HL-60/S4 treated with retinoic acid at 250 ng/mL for 4 days and 3 days (cell line): Measurements from ENCODE around the gene RFX7.

Experiments used
- in situ Hi-C: fragments of 300-500 bp; cut with MboI; formaldehyde crosslinking; loops from 2 replicates; pipeline ENCODE4 v1.7.0; 2022; ENCODE audit warnings: low sequenced_read_pairs

The RFX7 gene

GRCh38 chr15:56244038-56244810 is 545 bp upstream of the RFX7 start:
- in situ Hi-C loops, result no loop called here

DNA sequence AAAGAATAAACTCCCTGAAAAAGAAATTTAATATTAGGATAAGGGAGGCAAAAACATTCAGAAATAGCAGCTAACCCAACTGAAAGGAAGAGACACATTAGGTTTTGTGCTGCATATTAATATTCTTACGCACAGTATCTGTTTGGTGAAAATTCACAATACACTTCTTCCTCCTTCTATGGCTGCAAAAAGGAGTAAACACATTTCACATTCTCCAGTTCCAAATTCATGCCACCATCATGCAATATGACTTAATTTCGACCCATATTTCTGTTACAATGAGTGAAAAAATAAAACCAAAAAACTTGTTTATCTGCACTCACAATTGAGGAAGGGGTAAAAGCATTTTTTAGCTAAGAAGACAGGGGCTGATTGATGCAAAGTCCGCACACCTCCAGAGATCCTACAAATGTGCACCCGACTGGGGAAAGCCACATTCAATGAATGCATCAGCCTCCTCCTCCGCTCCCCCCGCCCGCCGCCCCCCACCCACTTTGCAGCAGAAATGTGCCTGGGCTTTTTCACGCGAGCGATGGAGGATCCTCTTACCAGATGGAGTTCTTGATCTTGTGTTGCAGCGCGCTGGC is 1.0 kb downstream of the RFX7 start:
- in situ Hi-C loops, result no loop called here

GRCh38 chr15:56241374-56242105 is 2.1 kb downstream of the RFX7 start:
- in situ Hi-C loops, result no loop called here

DNA sequence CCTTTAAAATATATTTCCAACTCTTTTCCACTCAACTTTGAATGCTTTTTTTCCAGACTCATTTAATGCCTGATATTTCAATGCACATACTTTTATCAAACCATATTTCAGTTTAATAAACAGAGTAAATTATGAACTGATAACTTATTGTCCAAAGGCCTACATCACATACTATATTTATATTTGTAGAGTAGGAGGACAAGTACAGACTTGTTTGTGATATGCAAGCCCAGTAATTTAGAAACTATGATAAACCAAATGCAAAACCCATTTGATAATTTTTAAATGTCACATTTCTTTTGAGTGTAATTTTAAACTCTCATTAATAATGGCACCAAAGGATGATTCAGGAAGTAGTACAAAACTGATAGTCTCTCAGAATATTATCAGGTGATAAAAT is 3.3 kb downstream of the RFX7 start:
- in situ Hi-C loops, result no loop called here

- in situ Hi-C loops, result no loop called here
These were observed 7.5 kb downstream of the RFX7 start for GRCh38 chr15:56236197-56236596.

DNA sequence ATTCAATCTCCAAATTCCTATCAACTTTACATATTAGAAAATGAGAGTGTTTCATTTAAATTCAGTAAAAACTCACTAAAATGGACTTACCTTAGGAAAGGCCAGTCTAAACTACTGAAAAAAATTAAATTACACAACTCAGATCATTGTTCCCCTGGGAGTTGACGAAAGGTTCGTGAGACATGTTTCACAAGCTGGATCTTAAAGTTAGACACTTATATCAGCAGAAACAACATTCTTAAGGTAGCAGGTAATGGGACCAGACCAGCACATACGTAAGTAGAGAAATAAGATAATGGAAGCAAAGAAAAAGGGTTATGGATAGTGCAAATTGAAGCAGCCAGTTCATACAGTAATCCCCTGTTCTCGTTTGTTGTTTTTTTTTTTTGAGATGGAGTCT is 8.9 kb downstream of the RFX7 start:
- in situ Hi-C loops, result no loop called here

DNA sequence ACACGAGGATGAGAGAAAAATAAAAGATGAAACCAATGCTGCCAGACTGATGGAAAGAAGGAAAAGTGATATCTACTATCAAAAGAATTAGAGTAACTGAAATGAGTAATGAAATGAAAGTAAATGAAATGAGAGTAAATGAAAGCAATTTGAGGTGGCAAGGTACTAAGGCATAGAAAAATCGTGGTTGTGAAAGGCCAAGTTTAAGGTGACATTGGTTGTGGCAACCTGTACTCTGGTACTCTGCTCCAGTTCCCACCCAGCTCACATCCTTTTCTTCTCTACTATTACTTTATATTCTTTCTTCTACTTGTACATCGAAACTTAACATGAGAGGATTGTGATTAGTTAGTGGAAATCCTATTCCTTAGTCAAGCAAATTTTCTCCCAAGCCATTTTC is 10.1 kb downstream of the RFX7 start:
- in situ Hi-C loops, result no loop called here

- in situ Hi-C loops, result no loop called here
These were observed 11.6 kb downstream of the RFX7 start for GRCh38 chr15:56232058-56232457.

DNA sequence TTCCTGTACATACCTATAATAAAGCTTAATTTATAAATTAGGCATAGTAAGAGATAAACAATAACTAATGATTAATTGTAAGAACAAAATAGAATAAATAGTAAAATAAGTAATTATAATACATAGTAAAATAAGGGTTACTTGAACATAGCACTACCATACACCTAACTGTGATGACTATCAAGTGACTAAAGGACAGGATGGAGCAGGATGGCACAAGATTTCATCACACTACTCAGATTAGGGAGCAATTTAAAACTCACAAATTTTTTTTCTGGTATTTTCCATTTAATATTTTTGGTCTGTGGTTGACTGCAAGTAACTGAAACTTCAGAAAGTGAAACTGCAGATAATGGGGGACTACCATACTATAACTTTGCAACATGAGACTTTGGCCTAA is 14.8 kb downstream of the RFX7 start:
- in situ Hi-C loops, result no loop called here

DNA sequence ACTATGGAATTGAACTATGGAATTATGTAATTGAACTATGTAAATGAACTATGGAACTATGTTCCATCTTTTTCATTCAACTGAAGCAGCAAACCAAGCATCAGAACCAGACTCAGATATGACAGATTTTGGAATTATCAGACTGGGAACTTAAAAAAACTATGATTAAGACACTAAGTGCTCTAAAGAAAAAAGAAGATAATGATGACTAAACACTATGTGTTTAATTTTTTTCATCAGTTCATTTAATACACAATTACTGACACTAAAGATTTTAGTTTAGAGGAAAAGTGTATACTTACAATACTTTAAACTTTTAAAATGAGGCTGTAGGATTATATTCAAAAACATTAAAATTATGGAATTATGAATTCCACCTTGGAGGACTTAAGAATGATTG is 15.3 kb downstream of the RFX7 start:
- in situ Hi-C loops, result no loop called here

DNA sequence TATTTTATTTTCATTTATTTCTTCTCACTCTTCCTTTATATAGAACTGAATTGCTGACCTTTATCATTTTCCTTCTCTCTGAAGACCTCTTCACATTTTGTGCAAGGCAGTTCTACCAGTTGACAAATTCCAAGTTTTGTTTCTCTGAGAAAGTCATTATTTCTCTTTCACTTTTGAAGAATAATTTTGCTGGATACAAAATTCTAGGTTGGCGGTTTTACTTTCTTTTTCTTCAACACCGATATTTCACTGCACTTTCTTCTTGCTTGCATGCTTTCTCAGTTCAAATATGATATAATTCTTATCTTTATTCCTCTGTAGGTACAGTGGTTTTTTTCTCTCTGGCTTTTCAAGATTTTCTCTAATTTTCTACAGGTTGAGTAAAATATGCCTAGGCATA is 15.9 kb downstream of the RFX7 start:
- in situ Hi-C loops, result no loop called here

- in situ Hi-C loops, result no loop called here
These were observed 16.4 kb downstream of the RFX7 start for GRCh38 chr15:56227306-56227705.

GRCh38 chr15:56225520-56225919 is 18.2 kb downstream of the RFX7 start:
- in situ Hi-C loops, result no loop called here

GRCh38 chr15:56222302-56222701 is 21.4 kb downstream of the RFX7 start:
- in situ Hi-C loops, result no loop called here

DNA sequence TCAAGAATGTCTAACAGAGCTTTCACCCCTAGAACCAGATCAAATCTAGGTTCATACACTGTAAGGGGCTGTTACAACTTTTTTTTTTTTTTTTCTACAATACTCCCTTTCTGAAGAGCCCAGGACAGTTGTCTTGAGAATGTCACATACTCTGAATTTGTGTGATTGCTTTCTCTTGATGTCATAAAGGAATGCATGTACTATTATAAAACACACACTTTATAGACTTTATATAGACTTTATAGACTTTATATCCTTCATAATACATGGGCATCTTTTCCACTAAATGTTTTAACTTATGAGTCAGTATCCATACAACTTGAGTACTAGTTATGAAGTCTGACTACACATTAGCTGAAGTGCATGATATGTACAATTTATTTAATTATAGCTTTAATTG is 26.3 kb downstream of the RFX7 start:
- in situ Hi-C loops, result no loop called here

DNA sequence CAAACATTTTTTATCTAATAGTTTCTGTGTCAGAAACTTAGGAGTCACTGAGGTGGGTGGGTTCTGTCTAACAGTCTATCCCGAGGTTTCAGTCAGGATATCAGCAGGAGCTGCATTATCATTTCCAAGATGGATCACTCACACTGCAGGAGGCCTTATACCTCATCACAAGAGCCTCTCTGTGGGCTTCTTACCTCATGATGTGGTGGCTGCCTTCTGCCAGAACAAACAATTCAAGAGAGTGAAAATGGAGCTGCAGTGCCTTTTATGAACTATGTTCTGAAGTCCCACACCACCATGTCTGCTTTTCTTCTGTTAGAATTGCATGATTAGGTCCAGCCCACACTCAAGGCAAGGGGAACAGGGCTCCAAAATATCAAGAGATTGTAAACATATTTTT is 27.9 kb downstream of the RFX7 start:
- in situ Hi-C loops, result no loop called here

DNA sequence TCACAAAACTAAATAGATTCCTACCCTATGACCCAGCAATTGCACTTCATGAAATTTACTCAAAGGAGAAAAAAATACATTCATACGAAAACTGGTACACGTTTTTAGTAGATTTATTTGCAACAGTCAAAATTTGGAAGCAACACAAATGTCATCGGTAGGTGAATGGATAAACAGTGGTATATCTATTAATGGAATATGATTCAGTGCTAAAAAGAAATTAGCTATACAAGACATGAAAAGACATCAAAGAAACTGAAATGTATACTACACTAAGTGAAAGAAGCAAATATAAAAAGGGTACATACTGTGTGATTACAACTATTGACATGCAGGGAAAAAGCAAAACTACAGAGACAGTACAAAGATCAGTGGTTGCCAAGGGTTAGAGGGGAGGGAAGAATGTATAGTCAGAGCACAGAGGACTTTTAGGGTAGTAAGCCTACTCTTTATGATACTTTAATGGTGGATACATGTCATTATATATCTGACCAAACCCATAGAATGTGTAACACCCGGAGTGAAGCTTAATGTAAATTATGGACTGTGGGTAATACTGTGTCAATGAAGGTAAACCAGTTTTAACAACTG is 31.6 kb downstream of the RFX7 start:
- in situ Hi-C loops, result no loop called here

DNA sequence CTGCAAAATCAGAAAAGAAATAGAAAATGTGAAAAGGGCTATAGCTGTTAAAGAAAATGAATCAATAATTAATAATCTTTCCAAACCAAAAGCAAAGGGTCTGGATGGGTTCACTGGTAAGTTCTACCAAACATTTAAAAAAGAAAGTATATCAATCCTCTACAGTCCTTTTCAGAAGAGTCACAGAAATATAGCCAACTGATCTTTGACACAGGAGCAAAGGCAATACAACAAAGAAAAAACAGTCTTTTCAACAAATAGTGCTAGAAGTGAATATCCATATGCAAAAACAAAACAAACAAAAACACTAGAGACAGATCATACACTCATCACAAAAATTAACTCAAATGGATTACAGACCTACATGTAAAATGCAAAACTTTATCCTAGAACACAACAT is 32.6 kb downstream of the RFX7 start:
- in situ Hi-C loops, result no loop called here

DNA sequence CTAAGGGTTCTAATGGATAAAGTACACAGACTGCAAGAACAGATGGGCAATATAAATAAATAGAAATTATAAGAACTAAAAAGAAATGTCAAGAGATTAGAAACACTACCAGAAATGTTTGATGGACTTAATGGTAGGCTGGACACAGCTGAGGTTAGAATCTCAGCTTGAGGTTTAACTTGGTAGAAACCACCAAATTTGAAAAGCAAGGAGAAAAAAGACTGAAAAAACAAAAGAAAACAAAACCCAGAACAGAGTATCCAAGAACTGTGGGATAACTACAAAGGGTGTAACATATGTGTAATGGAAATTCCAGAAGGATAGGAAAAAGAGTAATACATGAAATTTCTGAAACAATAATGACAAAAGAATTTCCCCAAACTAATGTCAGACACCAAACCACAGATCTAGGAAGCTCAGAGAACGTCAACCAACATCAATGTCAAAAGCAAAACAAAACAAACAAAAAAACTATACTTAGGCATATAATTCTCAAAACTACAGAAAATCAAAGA is 35.0 kb downstream of the RFX7 start:
- in situ Hi-C loops, result no loop called here

- in situ Hi-C loops, result no loop called here
These were observed 35.5 kb downstream of the RFX7 start for GRCh38 chr15:56208185-56208584.

DNA sequence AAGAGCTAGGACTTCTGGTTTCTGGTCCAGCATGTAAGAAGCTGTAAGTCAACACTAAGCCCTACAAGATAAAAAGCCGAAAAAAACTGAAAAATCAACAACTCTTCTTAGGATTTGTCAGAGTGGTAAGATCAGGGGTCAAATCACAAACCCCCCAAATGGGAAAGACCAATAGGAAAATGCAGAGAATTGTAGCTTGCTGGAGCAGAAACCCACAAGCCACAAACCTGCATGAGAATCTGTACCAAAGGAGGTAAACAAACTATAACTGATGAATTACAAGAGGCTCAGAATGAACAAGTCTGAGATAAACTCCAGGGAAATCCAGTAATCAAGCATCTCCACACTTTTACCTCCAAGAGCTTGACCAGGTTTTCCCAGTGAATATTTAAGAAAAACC is 36.0 kb downstream of the RFX7 start:
- in situ Hi-C loops, result no loop called here

DNA sequence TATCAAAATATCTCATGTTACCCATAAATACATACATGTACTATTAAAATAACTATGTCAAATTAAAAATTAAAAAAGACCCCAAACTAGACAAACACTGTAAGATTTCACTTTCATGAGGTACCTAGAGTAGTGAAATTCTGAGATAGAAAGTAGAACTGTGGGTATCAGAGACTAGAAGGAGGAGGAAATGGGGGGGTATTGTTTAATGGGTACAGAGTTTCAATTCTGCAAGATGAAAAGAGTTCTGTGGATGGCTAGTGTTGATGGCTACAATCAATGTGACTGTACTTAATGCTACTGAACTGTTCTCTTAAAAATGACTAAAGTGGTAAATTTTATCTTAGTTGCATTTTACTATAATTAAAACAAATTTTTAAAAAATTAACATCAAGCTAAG is 36.6 kb downstream of the RFX7 start:
- in situ Hi-C loops, result no loop called here
